ENCODE results near the gene NFKBIE.
A peak's percentile ranks its signal among the peaks of the same experiment; 100 is the strongest.

The NFKBIE gene

GRCh38 chr6:44223319-44224028, 41.9 kb downstream of the NFKBIE start, which contains the start of gene SLC29A1:
SLC29A1 (plus strand) TSS chr6:44223595; CDS start chr6:44227314, 3,719 bp downstream.
- Histone ChIP-seq H3K9ac (ENCODE audit: low read length in 2 of 2) (peak within 1 kb of the TSS; percentile 71 to 75), H3K27me3 (ENCODE audit: control insufficient read depth in 1 of 2, insufficient read depth in 2 of 2, low read length in 2 of 2) (no peaks in the 10 kb centered on the region), H3K36me3 (ENCODE audit: control insufficient read depth in 2 of 2, insufficient read depth in 2 of 2, low read length in 2 of 2) (no peaks in the 10 kb centered on the region), H3K27ac (ENCODE audit: low read length) (peak within 1 kb of the TSS; percentile 97), H3K4me3 (ENCODE audit: low read length in 2 of 2) (peak within 1 kb of the TSS; percentile 66 to 83), H3K4me1 (ENCODE audit: control insufficient read depth, insufficient read depth, low read length) (peaks cover 73% of the 10 kb centered on the region), H3K9me3 (ENCODE audit: control insufficient read depth in 2 of 2, low read length in 2 of 2) (no peaks in the 10 kb centered on the region)

GRCh38 chr6:44222486-44223318, 42.6 kb downstream of the NFKBIE start:
- Histone ChIP-seq H3K4me3 (ENCODE audit: low read length in 2 of 2) (peak overlapping the region; percentile 66 to 83), H3K9ac (ENCODE audit: low read length in 2 of 2) (peak overlapping the region; percentile 71 to 75), H3K36me3 (ENCODE audit: control insufficient read depth in 2 of 2, insufficient read depth in 2 of 2, low read length in 2 of 2) (no peaks in the 10 kb centered on the region), H3K27ac (ENCODE audit: low read length) (peak overlapping the region; percentile 94), H3K27me3 (ENCODE audit: control insufficient read depth in 1 of 2, insufficient read depth in 2 of 2, low read length in 2 of 2) (no peaks in the 10 kb centered on the region), H3K9me3 (ENCODE audit: control insufficient read depth in 2 of 2, low read length in 2 of 2) (no peaks in the 10 kb centered on the region), H3K4me1 (ENCODE audit: control insufficient read depth, insufficient read depth, low read length) (peaks cover 73% of the 10 kb centered on the region)

GRCh38 chr6:44221961-44222335, 43.4 kb downstream of the NFKBIE start:
- H3K4me3 ChIP-seq (ENCODE audit: low read length in 2 of 2): peak overlapping the region; percentile 66 to 83
- H3K9ac ChIP-seq (ENCODE audit: low read length in 2 of 2): peak overlapping the region; percentile 66 to 75
- H3K27ac ChIP-seq (ENCODE audit: low read length): peak overlapping the region; percentile 96
- H3K4me1 ChIP-seq (ENCODE audit: control insufficient read depth, insufficient read depth, low read length): peaks cover 73% of the 10 kb centered on the region
- H3K27me3 ChIP-seq (ENCODE audit: control insufficient read depth in 1 of 2, insufficient read depth in 2 of 2, low read length in 2 of 2): no peaks in the 10 kb centered on the region
- no peaks in the 10 kb centered on the region for H3K36me3 ChIP-seq (ENCODE audit: control insufficient read depth in 2 of 2, insufficient read depth in 2 of 2, low read length in 2 of 2)
- H3K9me3 ChIP-seq (ENCODE audit: control insufficient read depth in 2 of 2, low read length in 2 of 2): no peaks in the 10 kb centered on the region

- Histone ChIP-seq H3K9me3 (ENCODE audit: control insufficient read depth in 2 of 2, low read length in 2 of 2) (no peaks in the 10 kb centered on the region), H3K36me3 (ENCODE audit: control insufficient read depth in 2 of 2, insufficient read depth in 2 of 2, low read length in 2 of 2) (no peaks in the 10 kb centered on the region), H3K4me3 (ENCODE audit: low read length in 2 of 2) (peak overlapping the region; percentile 66 to 83), H3K27me3 (ENCODE audit: control insufficient read depth in 1 of 2, insufficient read depth in 2 of 2, low read length in 2 of 2) (no peaks in the 10 kb centered on the region), H3K4me1 (ENCODE audit: control insufficient read depth, insufficient read depth, low read length) (peaks cover 73% of the 10 kb centered on the region), H3K9ac (ENCODE audit: low read length in 2 of 2) (peak overlapping the region; percentile 66 to 75), H3K27ac (ENCODE audit: low read length) (peak overlapping the region; percentile 96)
These were observed 43.9 kb downstream of the NFKBIE start for GRCh38 chr6:44221291-44221960.

DNA sequence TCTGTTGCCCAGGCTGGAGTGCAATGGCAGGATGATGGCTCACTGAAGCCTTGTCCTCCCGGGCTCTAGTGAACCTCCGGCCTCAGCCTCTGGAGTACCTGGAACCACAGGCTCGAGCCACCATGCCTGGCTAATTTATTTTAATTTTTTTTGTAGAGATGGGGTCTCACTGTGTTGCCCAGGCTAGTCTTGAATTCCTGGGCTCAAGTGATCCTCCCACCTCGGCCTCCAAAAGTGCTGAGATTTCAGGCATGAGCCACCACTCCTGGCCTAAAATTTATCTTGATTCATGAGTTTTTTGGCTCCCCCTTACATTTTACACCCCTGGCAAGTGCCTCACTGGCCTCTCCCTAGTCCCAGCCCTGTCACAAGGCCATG, 44.4 kb downstream of the NFKBIE start:
- H3K9ac ChIP-seq (ENCODE audit: low read length in 2 of 2): peak overlapping the region; percentile 58 to 75
- H3K9me3 ChIP-seq (ENCODE audit: control insufficient read depth in 2 of 2, low read length in 2 of 2): no peaks in the 10 kb centered on the region
- no peaks in the 10 kb centered on the region for H3K27me3 ChIP-seq (ENCODE audit: control insufficient read depth in 1 of 2, insufficient read depth in 2 of 2, low read length in 2 of 2)
- peak overlapping the region; percentile 96 for H3K27ac ChIP-seq (ENCODE audit: low read length)
- no peaks in the 10 kb centered on the region for H3K36me3 ChIP-seq (ENCODE audit: control insufficient read depth in 2 of 2, insufficient read depth in 2 of 2, low read length in 2 of 2)
- peaks cover 72% of the 10 kb centered on the region for H3K4me1 ChIP-seq (ENCODE audit: control insufficient read depth, insufficient read depth, low read length)
- H3K4me3 ChIP-seq (ENCODE audit: low read length in 2 of 2): peak overlapping the region; percentile 46 to 83

- Histone ChIP-seq H3K9me3 (ENCODE audit: control insufficient read depth in 2 of 2, low read length in 2 of 2) (no peaks in the 10 kb centered on the region), H3K27ac (ENCODE audit: low read length) (peak overlapping the region; percentile 96), H3K9ac (ENCODE audit: low read length in 2 of 2) (peak overlapping the region; percentile 79 to 91), H3K4me1 (ENCODE audit: control insufficient read depth, insufficient read depth, low read length) (peaks cover 67% of the 10 kb centered on the region), H3K36me3 (ENCODE audit: control insufficient read depth in 2 of 2, insufficient read depth in 2 of 2, low read length in 2 of 2) (no peaks in the 10 kb centered on the region), H3K4me3 (ENCODE audit: low read length in 2 of 2) (peak overlapping the region; percentile 58 to 78), H3K27me3 (ENCODE audit: control insufficient read depth in 1 of 2, insufficient read depth in 2 of 2, low read length in 2 of 2) (no peaks in the 10 kb centered on the region)
These were observed 45.3 kb downstream of the NFKBIE start for GRCh38 chr6:44219815-44220784.

DNA sequence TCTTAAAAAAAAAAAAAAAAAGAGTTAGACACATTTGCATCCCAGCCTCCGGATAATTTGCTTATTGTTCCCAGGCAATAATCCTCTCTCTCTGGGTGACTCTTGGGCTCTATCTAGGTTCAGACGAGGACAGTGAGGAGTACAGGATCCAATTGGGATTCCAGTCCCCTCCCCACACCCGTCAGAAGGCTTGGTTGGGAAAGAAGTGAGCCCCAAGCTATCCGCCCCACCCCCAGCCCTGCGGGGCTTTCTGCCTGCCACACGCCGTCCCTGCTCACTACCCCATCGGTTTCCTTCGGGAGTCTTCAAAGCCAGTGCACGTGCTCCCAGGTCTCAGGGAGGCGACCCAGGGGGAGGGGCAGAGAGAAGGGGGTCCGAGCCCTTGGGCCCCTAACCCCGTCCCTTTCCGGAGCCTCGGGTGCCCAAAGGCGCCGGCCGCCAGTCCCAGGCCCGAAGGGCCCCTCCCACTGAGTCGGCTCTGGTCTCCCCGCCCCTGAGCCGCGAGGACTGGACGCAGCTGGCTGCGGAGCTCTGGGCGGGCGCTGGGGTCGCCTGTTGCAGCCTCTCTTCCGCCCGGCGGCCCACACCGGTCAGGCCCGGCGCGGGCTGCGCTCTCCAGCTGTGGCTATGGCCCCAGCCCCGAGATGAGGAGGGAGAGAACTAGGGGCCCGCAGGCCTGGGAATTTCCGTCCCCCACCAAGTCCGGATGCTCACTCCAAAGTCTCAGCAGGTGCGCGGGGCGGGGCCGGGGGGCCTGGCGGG, 46.1 kb downstream of the NFKBIE start:
- Histone ChIP-seq H3K9me3 (ENCODE audit: control insufficient read depth in 2 of 2, low read length in 2 of 2) (no peaks in the 10 kb centered on the region), H3K4me3 (ENCODE audit: low read length in 2 of 2) (peak overlapping the region; percentile 66 to 78), H3K36me3 (ENCODE audit: control insufficient read depth in 2 of 2, insufficient read depth in 2 of 2, low read length in 2 of 2) (no peaks in the 10 kb centered on the region), H3K9ac (ENCODE audit: low read length in 2 of 2) (peak overlapping the region; percentile 66 to 67), H3K4me1 (ENCODE audit: control insufficient read depth, insufficient read depth, low read length) (peaks cover 60% of the 10 kb centered on the region), H3K27me3 (ENCODE audit: control insufficient read depth in 1 of 2, insufficient read depth in 2 of 2, low read length in 2 of 2) (no peaks in the 10 kb centered on the region), H3K27ac (ENCODE audit: low read length) (peak overlapping the region; percentile 96)

GRCh38 chr6:44217332-44218143, 47.8 kb downstream of the NFKBIE start:
- Histone ChIP-seq H3K9ac (ENCODE audit: low read length in 2 of 2) (peak overlapping the region in 1 of 2 donors; percentile 47), H3K27me3 (ENCODE audit: control insufficient read depth in 1 of 2, insufficient read depth in 2 of 2, low read length in 2 of 2) (no peaks in the 10 kb centered on the region), H3K9me3 (ENCODE audit: control insufficient read depth in 2 of 2, low read length in 2 of 2) (no peaks in the 10 kb centered on the region), H3K4me1 (ENCODE audit: control insufficient read depth, insufficient read depth, low read length) (peaks cover 50% of the 10 kb centered on the region), H3K4me3 (ENCODE audit: low read length in 2 of 2) (peak overlapping the region; percentile 52 to 65), H3K36me3 (ENCODE audit: control insufficient read depth in 2 of 2, insufficient read depth in 2 of 2, low read length in 2 of 2) (no peaks in the 10 kb centered on the region), H3K27ac (ENCODE audit: low read length) (peak overlapping the region; percentile 96)

Data from stomach smooth muscle (tissue), 2 donors.